Measurements from ENCODE around the gene EOMES.
A peak's percentile ranks its signal among the peaks of the same experiment; 100 is the strongest.

Gene EOMES

DNA sequence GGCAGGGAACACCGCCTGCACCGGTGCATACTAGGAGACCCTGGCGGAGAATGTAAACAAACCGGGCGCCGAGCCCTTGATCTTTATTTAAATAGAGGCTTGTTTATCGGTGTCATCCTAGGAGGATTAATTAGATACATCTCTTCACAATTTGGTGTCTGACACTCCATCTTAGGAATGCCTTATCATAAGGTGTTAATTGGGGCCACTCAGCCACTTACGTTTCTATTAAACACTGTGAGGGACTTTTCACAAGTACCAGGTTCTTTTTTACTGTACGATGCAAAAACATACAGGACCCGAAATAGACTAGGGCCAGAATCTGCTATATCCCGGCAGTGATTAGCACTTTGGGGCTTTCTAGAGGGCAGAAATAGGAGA, 8.0 kb downstream of the EOMES start:
- DNase-seq: no peak
- Histone ChIP-seq H3K4me3 (ENCODE audit: low read depth, low read length) (no peak overlapping the region), H3K36me3 (no peaks in the 10 kb centered on the region), H3K9me3 (no peaks in the 10 kb centered on the region), H3K27me3 (peaks cover 51% of the 10 kb centered on the region), H3K4me1 (no peaks in the 10 kb centered on the region)
- no peak for TF ChIP-seq CTCF (IDR thresholded peaks at IDR 0.05; ENCODE audit: low read depth, low read length)

- Histone ChIP-seq H3K4me3 (ENCODE audit: low read depth, low read length) (no peak overlapping the region), H3K27me3 (peaks cover 45% of the 10 kb centered on the region), H3K9me3 (no peaks in the 10 kb centered on the region), H3K4me1 (no peaks in the 10 kb centered on the region), H3K36me3 (no peaks in the 10 kb centered on the region)
- no peak for DNase-seq
- TF ChIP-seq CTCF (IDR thresholded peaks at IDR 0.05; ENCODE audit: low read depth, low read length): no peak
These were observed 8.5 kb downstream of the EOMES start for GRCh38 chr3:27713435-27714145.

DNA sequence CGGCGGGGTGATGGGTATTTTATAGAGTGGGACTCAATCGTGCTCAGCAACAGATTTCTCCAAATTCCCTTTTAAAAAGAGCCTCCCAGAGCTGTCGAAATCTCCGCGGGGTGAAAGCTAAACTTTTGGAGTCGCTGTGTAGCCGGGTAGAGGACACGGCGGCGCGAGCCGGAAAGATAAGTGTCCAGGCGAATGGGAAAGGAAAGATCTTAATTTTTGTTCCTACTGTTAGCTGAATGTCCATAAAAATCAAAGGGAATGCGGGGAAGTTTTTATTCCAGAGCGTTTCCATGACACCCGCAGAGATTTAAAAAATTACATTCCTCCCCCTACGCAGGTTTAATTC, 9.1 kb downstream of the EOMES start:
- peaks cover 43% of the 10 kb centered on the region for H3K27me3 ChIP-seq
- TF ChIP-seq CTCF (IDR thresholded peaks at IDR 0.05; ENCODE audit: low read depth, low read length): no peak
- DNase-seq: no peak
- H3K9me3 ChIP-seq: no peaks in the 10 kb centered on the region
- H3K4me1 ChIP-seq: no peaks in the 10 kb centered on the region
- H3K4me3 ChIP-seq (ENCODE audit: low read depth, low read length): no peak overlapping the region
- no peaks in the 10 kb centered on the region for H3K36me3 ChIP-seq

DNA sequence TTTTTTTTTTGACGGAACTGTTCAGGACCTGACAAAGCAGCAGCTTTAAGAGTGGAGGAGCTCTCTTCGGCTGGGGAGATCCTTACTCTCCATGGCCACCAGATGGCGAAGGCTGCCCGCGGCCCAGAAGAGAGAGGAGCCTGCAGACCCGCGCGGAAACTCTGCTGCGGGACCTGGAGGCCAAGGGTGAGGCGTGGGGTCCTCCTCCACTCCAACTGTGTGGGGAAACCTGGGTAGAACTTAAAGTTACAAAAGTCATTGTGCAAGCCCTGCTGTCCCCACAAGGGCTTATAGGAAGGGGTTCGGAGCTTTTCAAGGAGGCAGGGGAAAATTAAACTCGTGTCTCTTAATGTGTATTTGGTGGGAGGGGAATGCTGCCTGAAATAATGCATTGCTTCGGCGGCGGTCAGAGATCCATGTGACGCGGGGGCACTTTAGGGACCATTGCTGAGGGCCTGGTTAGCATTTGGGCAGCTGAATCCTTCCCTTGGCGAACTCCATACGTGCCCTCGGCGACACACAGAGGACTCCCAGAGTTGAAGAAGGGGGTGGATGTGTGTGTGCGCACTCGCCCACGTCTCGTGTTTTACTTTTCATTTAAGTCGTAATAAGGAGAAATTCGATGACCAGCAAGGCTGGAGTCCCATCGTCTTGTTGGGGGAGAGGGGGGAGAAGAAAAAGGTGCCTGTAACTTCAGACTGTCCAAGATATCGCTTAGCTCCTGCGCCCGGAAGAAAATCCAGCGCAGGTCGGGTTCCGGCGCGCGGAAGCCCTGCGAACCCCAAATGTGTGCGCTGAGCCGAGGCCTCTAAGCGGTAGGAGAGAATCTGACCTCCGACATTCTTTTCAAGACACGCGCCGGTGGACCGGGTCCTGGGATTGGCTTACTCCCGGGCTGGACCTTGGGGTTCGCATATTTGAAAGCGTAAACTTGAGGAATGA, 9.7 kb downstream of the EOMES start:
- no peaks in the 10 kb centered on the region for H3K9me3 ChIP-seq
- DNase-seq: peak; percentile 51
- H3K36me3 ChIP-seq: no peaks in the 10 kb centered on the region
- TF ChIP-seq CTCF (IDR thresholded peaks at IDR 0.05; ENCODE audit: low read depth, low read length): peak; percentile 57
- no peak overlapping the region for H3K4me3 ChIP-seq (ENCODE audit: low read depth, low read length)
- no peaks in the 10 kb centered on the region for H3K4me1 ChIP-seq
- peaks cover 42% of the 10 kb centered on the region for H3K27me3 ChIP-seq

DNA sequence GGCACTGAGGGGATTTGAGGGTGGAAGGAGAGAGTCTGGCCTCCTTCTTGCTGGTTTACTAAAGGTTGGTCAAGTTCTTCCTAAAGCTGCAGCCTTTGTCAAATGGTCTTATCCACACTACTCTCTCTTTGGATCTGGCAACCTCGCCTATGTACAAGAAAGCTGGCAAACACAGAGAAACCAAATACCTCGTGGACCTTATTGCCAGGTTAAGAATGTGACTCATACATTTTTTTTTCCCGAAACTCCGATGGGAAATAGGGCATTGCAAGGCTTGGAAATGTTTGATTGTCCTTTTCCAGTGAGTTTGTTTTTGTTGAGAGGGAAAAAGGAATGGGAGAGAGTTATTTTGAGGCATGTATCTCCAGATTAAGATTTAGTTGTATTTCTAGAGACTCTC, 13.9 kb downstream of the EOMES start:
- H3K27me3 ChIP-seq: peaks cover 12% of the 10 kb centered on the region
- DNase-seq: no peak
- no peak overlapping the region for H3K4me3 ChIP-seq (ENCODE audit: low read depth, low read length)
- no peaks in the 10 kb centered on the region for H3K9me3 ChIP-seq
- H3K36me3 ChIP-seq: no peaks in the 10 kb centered on the region
- no peaks in the 10 kb centered on the region for H3K4me1 ChIP-seq
- TF ChIP-seq CTCF (IDR thresholded peaks at IDR 0.05; ENCODE audit: low read depth, low read length): no peak

- Histone ChIP-seq H3K27me3 (no peaks in the 10 kb centered on the region), H3K4me3 (ENCODE audit: low read depth, low read length) (no peak overlapping the region), H3K4me1 (no peaks in the 10 kb centered on the region), H3K36me3 (no peaks in the 10 kb centered on the region), H3K9me3 (no peaks in the 10 kb centered on the region)
- no peak for TF ChIP-seq CTCF (IDR thresholded peaks at IDR 0.05; ENCODE audit: low read depth, low read length)
- no peak for DNase-seq
These were observed 23.1 kb downstream of the EOMES start for GRCh38 chr3:27699067-27699466.

Measured in BE2C (cell line).